Activated CD4-positive, CD25-positive, alpha-beta regulatory T cell treated with anti-CD3 and anti-CD28 coated beads, Interleukin-2, amount 50 U/mL, for 72 hours (primary cell): ENCODE data around the gene B4GALNT4.
"Not testable (repeated sequence)": the region's sequence is repeated elsewhere in the genome, so short reads cannot be mapped to it uniquely, and the experiment has no call there.

Experiments
- DNase-seq: peaks from one replicate; pipeline ENCODE4 v3.0.0; 2021

The B4GALNT4 gene

DNA sequence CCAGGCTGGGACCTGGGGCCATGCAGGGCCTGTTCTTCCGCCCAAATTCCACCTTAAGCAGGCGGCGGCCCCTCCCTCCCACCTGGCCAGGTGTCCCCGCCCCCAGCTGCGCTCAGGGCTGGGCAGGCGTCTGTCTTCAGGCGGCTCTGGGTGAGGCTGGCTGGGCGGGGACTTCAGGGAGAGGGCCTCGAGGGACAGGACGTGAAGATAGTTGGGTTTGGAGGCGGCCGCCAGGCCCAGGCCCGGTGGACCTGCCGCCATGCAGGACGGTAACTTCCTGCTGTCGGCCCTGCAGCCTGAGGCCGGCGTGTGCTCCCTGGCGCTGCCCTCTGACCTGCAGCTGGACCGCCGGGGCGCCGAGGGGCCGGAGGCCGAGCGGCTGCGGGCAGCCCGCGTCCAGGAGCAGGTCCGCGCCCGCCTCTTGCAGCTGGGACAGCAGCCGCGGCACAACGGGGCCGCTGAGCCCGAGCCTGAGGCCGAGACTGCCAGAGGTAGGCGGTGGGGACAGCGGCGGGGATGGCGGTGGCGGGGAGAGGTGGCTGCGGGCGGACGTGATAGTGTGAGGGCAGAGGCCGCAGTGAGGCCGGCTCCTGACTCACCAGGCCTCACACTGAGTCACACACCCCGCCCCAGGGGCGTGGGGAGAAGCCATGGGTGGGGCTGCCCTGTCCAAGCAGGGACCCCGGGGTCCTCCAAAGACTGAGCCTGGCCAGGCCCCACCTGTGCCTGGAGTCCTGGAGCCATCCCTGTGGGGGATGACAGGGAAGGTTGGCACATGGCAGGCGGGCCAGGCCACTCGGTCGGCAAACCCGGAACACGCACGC is 24.9 kb downstream of the B4GALNT4 start, which contains the start of gene PKP3:
Gene PKP3 (plus strand): TSS at position 176 of the 824 bp plus-strand sequence. CDS start 84 bp downstream, at position 260.
- DNase-seq, result no peak

GRCh38 chr11:394858-395655 is 25.8 kb downstream of the B4GALNT4 start:
- no peak for DNase-seq

DNA sequence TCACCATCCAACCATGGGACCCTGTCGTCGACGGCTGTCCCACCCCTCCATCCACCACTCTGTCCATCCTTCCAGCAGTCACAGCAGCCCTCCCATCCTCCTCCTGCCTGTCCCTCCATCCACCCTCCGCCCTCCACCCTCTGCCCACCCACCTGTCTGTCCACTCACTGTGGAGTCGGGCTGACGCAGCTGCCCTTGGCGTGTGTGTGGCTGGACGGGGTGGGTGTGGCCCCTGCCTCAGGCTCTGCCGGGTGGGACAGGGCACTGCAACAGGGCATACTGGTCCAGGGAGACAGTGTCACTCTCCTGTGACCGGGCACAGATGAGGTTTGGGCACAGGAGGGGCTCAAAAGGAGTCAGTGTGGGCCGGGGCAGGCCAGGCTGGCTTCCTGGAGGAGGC is 26.6 kb downstream of the B4GALNT4 start:
- DNase-seq, result no peak

DNA sequence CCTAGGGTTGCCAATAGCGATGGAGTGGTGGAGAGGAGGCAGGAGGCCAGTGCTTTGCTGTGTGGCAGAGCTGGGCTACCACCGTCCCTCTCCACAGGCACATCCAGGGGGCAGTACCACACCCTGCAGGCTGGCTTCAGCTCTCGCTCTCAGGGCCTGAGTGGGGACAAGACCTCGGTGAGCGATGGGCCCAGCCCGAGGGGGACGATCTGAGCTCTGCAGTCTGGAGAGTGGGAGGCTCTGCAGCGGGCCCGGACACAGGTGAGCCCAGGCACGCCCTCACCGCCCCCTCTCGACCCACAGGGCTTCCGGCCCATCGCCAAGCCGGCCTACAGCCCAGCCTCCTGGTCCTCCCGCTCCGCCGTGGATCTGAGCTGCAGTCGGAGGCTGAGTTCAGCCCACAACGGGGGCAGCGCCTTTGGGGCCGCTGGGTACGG is 27.2 kb downstream of the B4GALNT4 start:
- DNase-seq, result no peak

DNA sequence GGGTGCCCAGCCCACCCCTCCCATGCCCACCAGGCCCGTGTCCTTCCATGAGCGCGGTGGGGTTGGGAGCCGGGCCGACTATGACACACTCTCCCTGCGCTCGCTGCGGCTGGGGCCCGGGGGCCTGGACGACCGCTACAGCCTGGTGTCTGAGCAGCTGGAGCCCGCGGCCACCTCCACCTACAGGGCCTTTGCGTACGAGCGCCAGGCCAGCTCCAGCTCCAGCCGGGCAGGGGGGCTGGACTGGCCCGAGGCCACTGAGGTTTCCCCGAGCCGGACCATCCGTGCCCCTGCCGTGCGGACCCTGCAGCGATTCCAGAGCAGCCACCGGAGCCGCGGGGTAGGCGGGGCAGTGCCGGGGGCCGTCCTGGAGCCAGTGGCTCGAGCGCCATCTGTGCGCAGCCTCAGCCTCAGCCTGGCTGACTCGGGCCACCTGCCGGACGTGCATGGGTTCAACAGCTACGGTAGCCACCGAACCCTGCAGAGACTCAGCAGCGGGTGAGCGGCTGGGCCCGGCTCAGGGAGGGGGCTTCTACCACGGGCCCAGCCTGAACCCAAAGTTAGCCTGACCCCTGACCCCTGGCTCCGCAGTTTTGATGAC is 27.7 kb downstream of the B4GALNT4 start:
- DNase-seq, result peak; percentile 61

- DNase-seq, result no peak
Observed at GRCh38 chr11:398826-399225, 29.5 kb downstream of the B4GALNT4 start.

DNA sequence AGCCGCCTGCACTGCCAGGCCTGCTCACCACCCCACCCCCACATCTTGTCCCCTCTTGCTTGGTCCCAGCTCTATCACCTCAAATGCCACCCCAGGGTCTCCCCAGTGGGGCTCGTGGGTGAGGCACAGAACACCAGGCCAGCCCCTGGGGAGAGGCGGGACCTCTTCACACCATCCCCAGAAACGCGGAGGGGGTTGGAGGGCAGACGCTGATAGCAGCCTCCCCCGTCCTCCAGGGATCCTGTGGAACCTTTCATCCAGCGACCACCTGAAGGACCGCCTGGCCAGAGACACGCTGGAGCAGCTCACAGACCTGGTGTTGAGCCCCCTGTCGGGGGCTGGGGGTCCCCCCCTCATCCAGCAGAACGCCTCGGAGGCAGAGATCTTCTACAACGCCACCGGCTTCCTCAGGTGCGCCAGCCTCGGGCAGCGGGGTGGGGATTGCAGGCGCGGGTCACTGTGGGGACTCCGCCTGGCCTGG is 30.5 kb downstream of the B4GALNT4 start:
- DNase-seq, result no peak

DNA sequence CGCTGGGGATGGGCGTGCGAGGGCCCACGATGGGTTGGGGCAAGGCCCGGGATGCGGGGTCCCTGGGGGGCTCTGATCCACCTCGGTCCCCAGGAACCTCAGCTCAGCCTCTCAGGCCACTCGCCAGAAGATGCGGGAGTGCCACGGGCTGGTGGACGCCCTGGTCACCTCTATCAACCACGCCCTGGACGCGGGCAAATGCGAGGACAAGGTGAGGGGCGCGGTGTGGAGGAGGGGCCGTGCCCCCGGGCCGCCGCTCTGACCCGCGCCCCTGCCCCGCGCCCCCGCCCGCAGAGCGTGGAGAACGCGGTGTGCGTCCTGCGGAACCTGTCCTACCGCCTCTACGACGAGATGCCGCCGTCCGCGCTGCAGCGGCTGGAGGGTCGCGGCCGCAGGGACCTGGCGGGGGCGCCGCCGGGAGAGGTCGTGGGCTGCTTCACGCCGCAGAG is 31.0 kb downstream of the B4GALNT4 start:
- no peak for DNase-seq

GRCh38 chr11:401196-401595 is 31.9 kb downstream of the B4GALNT4 start:
- not testable (repeated sequence) for DNase-seq

- no peak for DNase-seq
Observed at GRCh38 chr11:403021-403760, 33.9 kb downstream of the B4GALNT4 start.

DNA sequence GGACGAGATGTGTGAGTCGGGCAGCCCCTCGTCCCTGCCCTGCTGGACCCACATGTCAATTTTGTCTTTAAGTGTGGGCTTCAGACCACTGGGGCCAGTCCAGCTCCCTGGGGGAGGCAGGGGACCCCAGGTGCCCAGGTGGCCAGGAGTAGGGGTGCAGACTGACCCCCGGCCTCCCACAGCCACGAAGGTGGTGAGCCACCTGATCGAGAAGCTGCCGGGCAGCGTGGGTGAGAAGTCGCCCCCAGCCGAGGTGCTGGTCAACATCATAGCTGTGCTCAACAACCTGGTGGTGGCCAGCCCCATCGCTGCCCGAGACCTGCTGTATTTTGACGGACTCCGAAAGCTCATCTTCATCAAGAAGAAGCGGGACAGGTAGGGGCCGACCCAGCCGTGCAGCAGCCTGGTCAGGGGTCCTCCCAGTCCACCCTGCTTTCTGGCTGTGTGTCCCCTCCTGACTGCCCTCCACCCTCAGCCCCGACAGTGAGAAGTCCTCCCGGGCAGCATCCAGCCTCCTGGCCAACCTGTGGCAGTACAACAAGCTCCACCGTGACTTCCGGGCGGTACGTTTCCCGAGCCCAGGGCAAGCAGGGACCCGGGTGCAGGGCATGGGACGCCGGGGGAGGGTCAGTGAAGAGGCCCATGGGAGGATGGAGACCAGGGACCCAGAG is 34.6 kb downstream of the B4GALNT4 start:
- no peak for DNase-seq

- DNase-seq, result no peak
Observed at GRCh38 chr11:404551-405264, 35.4 kb downstream of the B4GALNT4 start.

- no peak for DNase-seq
Observed at GRCh38 chr11:405323-405953, 36.1 kb downstream of the B4GALNT4 start.

DNA sequence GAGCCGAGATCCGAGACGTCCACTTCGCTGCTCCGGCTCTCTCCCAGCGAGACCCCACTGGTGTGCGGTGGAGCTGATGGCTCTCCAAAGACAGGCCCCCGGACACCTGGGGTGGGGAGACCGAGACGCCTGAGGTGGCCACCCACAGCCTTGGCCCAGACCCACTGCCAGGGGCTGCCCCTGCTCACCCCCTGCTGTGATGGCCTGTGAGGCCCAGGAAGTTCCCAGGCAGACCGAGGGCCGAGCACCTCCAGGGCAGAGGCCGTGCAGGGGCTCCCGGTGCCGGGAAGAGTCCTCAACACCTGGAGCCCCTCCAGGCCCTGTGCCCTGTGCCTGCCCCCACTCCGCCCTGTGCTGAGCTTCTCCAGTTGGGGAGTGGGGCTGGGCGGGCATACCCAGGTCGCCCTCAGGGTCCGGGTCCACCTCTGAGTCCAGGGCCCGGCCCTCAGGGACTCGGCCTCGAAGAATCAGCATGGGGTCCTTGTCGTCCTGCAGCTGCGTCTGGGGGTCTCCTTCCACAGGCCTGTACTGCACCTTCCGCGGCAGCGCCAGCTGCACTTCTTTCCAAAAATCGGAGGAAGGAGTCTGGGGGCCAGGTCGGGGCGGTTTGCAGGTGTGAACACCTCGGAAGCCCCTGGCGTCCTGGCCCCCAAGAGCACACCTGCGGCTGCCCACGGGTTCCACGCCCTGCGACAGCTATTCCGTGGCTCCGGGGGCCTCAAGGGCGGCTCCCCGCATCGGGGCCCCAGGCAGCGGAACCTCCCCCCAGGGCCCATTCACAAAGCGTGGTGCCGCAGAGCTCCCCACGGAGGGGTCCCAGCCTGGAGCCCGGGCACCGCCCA is 36.9 kb downstream of the B4GALNT4 start:
- DNase-seq, result peak; percentile 33

GRCh38 chr11:406796-407650 is 37.7 kb downstream of the B4GALNT4 start:
- peak; percentile 80 for DNase-seq

- peak; percentile 41 for DNase-seq
Observed at GRCh38 chr11:407651-408123, 38.4 kb downstream of the B4GALNT4 start.

- no peak for DNase-seq
Observed at GRCh38 chr11:408154-409007, 39.1 kb downstream of the B4GALNT4 start.
